Stimulated activated CD4-positive, alpha-beta T cell treated with anti-CD3 and anti-CD28 coated beads, Interleukin-12 subunit alpha, Interleukin-12 subunit beta, amount 100 ng/mL, for 24 hours (primary cell): ENCODE data around the gene MINDY4.
"Not testable (repeated sequence)": the region's sequence is repeated elsewhere in the genome, so short reads cannot be mapped to it uniquely, and the experiment has no call there.

Experiments used
- DNase-seq, 2 experiments: peaks; one replicate each; pipeline ENCODE4 v3.0.0-alpha.2; 2020; ENCODE audit warnings: low read depth in 2 of 2

Gene MINDY4

DNA sequence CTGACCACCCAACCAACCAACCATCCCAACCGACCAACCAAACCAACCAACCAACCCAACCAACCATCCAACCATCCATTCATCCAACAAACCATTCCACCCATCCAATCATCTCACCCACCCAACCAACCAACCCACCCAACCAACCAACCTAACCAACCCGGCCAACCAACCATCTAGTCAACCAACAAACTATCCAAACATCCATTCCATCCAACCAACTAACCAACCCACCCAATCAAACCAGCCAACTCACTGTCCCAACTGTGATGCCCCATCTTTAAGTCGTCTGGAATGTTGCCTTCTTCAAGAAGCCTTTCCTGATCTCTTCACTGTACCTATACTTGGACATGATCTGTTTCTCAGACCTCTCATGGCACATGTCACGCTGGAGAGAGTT, 31.6 kb downstream of the MINDY4 start:
- no peak for DNase-seq

DNA sequence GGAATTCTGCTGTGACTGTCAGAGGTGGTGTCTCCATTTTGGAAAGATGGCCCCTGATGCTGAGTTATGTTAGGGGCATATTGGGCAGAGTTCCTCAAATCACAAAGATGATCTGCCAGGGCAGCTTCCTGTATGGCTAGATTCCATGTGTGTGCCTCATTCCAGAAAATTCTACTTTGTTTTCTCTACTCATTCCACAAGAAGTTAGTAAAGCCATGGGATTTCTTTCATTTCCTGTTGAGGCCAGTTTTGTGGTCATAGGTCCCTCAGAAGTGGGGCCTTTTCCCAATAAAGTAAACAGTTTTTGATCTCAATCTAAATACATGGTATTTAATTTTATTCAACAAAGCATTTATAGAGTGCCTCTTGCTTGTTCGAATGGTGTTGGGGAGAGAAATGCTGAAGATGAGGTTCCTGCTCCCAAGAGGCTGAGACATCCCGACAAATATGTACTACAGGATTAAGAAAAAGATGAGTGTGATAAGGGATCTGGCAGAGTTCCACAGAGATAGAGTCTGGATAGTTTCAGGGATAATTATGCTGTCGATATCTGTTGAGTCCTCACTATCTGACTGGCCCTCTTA, 33.0 kb downstream of the MINDY4 start:
- no peak for DNase-seq

DNA sequence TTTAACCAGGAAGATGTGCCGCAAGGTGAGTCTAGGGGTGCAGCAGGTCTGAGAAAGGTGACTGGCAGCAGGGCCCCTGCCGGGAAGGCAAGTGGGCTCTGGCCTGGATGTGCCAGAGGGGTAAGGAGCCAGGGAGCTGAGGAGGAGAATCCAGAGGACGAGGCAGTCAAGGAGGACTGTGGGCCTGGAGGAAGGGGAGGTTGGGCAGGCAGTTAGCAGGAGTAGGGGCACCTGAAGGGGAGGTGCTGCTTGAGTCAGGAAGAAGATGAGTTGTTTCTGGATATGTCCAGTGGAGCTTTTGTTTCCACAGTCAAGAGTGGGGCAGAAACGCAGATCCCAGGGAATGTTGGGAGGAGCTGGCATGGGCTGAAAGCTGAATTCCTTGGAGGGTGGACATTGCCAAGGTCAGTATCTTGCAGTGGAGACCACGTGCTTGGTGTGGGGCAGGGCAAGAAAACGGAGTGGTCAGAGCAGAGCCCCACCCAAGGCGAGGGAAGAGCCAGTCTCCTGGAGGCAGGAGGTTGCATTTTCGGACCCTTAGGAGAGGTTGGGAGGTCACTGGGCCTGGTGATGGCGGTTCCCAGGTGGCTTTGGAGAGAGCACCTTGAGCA, 34.0 kb downstream of the MINDY4 start:
- DNase-seq = no peak

DNA sequence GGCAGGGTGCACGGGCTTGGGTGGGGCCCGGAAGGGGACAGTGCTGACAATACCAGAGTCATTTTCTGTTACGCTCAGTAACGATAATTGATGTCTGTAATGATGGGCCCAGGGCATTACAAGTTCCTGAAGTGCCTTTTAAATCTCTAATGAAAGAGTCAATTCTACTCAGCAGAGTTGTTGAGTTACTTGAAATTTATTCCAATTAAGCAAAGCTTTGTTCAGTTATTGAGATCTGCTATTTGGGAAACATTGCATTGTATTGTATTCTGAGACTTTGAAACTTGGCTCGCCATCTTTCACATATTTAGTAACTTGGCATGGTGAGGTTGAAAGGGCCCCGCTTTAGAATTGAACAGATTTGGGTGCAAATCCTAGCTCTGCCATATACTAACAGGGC, 34.7 kb downstream of the MINDY4 start:
- DNase-seq = no peak

DNA sequence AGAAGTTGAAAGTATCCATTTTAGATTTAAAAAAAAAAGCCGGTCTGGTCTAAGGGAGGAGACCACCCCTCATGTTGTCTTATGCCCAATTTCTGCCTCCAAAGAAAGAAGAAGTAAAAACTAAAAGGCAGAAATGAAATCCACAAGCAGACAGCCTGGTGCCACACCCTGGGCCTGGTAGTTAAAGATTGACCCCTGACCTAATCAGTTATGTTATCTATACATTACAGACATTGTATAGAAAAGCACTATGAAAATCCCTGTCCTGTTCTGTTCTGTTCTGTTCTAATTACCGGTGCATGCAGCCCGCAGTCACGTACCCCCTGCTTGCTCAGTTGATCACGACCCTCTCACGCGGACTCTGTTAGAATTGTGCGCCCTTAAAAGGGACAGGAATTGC, 36.3 kb downstream of the MINDY4 start:
- not testable (repeated sequence) for DNase-seq

DNA sequence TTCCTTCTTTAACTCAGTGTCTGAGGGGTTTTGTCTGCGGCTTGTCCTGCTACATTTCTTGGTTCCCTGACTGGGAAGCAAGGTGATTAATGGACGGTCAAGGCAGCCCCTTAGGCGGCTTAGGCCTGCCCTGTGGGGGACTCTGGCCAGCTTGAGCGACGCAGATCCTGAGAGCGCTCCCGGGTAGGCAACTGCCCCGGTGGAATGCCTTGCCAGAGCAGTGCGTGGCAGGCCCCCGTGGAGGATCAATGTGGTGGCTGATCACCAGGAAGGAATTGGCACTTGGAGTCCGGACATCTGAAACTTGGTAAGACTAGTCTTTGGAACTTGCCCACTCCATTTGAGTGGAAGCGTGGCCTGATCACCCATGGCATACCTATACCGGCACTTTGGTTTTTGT, 36.7 kb downstream of the MINDY4 start:
- not testable (repeated sequence) for DNase-seq

DNA sequence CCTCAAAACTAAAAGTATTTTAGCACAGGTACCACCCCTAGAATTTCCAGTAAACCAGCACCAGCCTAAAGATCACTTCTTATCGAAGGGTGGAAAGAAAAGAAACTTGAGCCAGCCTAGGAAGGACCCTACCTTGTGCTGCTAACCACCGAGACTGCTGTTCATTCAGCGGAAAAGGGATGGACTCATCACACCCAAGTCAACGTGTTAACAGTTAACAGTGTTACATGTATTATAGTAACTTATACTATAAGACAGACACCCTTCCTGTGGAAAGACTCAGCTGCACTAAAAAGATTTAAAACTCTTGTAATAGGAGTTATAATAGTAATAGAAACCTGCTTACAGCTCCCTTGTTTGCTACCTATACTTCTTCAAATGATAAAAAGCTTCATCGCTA, 39.8 kb downstream of the MINDY4 start:
- DNase-seq = no peak

DNA sequence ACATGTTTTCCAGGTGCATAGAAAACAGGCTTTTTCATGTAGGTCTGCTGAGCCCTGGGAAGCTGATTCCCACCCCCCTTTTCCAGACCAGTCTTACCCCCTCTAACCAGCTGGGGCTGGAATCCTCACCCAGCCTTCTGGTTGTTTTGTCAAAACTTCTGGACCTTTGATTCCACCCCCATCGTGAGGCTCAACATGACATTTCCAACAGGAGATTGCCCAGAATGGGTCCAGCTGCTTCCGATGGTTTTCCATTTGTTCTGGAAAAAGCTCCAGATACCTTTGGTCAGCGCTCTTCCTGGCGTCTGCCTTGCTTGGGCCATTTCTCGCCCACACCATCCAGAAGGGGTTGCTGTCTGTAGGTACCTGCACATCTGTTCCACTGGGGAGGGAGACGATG, 41.5 kb downstream of the MINDY4 start:
- no peak for DNase-seq

DNA sequence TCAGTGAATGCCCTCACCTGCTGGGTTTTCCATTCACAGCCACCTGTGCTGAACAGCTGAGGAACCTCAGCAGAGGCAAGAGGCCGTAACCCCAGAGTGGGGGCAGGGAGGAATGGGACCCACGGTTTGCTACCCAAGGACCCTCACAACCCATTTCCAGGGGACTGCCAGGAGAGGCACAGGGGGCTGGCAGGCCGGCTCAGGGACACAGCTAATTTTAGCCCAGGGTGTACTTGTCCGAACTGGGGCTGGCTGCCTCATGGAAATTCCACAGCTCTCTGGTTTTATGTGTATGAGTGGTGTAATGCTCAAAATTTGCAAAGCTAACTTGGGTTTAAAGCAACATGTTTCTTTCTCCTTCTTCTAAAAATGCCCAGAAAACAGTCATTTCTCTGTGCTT, 42.2 kb downstream of the MINDY4 start:
- no peak for DNase-seq

DNA sequence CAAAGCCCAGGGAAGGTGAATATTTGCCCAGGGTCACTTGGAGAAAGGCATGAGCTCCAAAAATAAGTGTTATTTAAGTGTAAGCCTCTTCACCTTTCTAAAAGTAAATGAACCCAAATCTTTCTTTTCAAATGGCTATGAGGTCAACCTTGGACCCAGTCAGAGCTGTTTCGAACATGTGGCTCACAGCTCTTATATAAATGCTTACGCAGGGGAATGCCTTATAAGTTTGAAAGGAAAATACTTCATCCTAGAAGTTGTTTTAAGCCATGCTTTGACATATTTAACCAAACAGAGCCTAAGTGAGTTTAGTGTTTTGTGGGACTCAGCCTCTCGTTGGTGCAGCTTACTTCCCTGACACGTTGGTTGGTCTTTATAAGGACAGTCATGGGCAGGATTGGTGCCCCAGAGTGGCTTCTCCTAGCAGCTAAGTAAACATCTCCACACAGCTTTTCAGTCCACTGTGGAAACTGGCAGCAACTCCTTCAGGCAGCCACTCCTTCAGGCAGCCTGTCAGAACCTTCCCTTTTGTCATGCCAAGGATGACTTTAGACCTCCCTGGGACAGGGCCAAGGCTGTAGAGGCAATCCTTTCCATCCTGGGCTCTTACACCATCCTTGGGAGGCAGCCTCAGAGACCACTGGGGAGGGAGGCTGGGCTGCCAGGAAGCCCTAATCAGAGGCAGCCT, 43.6 kb downstream of the MINDY4 start:
- DNase-seq = no peak

DNA sequence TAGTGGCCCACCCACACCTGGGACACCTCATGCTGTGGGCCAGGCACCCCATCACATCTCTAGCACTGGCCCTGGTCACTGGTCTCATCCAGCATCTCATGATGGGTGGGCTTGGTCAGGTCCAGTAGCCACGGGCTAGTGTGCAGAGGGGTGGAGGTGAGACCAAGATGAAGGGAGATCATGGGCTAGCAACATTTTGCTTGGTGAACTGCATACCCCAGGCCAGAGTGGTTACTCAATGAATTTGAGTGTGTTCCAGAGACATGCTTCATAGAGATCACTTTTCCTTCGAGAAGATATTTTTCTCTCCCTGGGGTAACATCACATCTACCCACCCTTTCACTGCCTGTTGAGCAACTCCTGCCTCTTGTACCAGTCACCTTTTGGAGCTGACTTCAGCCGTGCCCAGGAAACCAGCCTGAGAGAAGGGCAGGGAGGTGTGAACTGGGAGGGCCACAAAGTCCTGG, 44.2 kb downstream of the MINDY4 start:
- no peak for DNase-seq

DNA sequence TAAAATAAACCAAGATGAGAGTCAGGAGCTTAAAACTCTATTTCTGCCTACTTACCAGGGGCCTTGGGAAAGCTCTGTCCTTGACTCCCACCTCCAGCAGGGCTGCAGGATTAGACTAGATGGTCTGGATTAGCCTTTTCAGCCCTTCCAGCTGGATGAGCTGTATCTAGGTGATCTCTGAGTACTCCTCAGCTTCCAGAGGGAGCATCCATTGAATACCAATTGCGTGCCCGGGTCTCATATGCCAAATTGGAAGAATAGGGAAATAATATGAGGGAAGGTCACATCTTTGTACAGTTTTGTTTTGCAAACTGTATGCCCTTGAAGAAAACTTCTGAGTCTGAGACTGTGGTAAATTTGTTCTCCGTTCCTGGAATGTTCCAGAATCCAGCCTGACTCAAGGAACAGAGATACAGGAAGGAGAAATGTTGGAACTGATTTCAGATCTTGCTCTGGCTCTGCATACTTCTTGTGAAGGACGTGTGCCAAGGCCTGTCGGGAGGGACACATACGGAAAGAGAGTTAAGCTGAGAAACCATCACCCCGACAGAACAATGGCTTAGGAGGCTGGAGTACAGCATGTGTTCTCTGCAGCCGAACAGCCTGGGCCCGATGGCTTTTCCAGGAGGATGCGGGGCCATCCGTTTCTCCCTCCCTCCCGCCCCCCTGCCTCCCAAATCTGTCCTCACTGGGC, 44.9 kb downstream of the MINDY4 start:
- DNase-seq = no peak

DNA sequence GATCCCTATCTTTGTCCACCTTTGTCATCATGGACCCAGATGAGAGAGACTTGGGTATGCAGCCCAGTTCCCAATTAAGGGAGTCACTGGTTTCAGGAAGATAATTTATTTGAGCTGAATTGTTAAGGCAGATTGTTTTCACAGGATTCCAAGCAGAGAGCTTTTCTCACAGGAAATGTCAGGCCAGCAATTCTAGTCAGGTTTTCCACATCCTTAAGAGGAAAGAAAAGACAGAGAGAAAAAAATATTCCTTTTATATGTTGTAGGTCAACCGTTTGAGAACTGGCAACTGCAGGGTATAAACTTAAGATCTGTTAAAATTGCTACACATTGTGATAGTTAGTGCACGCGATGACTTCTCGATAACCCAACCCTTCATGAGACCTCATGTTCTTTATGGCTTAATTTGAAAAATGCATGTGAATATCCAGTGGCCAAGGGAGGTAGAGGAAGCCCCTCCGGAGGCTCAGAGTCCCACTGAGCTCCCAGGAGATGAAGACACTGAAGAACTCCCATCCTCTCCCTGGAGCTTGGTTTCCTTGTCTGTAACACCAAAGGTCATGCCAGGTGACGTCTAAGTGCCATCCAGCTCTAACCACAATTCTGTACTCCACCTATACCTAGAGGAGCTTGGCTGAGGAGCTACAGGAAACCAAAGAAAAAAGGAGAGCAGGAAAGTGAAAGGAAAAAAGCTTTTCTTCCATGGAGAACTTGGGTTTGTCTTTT, 45.6 kb downstream of the MINDY4 start:
- DNase-seq = no peak

DNA sequence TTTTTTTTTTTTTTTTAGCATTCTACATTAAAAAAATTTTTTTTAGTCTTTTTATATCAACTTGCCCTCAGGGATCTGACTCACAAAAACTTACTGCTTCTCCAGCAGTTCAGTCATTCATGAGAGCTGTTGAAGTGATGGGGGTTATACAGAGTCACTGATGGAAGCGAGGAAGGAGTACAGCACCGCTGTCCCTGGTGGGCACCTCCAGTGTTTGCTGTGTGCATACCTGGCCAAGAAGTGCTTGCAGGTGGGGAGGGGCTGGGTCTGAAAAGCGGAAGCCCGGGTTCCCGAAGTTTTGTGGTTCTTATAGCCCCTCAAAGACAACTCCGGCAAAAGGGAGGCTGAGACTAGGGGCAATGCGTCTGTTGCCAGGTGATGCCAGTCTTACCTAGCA, 46.2 kb downstream of the MINDY4 start:
- no peak for DNase-seq

DNA sequence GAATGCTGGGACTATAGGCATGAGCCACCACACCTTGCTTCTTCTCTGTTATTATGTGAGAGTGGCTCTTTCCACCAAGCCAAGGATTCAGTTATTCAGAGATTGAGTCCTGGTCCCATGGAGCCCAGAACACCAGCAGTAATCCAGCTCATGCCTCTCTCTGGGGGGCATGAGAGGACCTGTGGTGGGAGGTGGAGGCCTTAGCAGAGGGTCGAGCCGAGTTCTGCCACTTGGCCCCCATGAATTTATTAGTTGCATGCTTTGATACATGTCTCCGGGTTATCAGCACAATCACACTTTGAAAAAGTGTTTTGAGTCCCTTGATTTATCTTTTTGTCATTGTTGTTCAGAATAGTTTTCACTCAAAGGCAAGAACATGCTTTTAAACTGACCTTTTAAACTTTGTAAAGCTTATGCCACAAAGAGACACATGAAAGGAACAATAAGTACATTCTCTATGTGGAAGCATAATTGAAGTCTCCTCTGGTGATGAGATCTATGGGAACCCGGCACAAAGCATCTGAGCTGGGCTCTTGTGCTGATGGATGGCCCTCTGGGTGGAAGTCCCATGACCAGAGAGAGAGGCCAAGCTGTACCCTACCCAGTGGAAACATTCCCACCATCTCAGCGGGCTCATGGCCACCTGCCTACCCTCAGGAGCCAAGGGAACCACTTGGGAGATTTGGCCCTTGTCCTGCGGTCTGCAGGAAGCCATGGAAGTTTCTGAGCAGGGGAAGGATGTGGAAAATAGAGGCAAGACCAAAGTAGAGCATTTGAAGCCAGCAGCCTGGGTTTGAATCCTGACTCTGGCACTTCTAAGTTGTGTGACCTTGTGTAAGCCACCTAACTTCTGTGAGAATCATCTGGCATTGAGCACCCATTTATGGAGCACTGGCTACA, 53.9 kb downstream of the MINDY4 start:
- DNase-seq = no peak

DNA sequence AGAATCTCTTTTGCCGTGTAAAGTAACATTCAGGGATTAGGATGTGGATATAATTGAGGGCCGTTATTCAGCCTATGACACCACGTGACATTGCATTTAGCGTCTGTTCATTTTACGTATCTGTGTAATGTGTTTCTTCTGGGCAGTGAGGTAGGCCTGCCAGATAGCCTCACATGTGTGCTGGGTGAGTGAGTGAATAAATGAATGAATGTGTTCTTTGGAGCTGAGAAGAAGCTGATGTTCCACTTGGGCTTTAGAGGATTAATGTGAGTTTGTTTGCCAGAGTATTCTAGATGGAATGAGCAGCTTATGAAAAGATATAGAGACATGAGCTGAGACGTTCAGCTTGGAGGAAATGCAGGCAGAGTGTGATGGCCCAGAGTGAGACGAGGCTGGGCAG, 55.0 kb downstream of the MINDY4 start:
- no peak for DNase-seq

DNA sequence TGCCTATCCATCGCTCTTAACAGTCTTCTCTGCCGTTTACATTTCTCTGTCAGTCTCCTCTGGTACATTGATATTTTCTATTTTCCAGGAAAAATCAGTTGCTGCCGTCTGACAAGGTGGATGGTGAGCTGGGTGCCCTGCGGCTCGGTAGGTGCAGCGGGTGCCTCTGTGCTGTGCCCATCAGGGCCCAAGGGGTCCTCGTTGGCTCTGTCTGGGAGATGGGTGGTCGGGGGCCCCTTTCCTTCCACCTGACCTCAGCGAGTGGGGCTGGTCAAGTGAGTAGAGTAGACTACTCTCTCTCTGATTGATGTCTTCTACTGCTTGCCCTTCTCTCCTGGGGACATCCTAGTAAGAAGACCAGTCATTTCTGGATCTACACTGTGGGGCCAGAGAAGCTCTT, 57.4 kb downstream of the MINDY4 start:
- no peak for DNase-seq

DNA sequence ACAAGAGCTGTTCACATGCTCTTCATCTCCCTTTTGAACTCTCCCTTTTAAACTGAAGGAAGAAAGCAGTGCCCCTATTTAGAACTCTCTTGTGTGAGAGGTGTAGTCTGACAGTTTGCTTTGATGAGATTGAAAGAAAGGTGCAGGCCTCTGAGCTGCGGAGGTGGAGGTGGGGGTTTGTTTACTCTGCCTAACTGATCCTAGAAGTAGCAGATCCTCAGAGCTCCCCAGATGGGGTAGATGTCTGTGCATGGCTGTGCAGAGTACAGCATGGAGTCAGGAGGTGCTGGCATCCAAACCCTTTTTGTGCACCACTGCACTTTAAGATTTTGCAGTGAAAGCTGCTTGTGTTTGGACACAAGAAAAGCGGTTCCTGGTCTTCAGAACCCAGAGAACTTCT, 58.3 kb downstream of the MINDY4 start:
- DNase-seq = no peak

DNA sequence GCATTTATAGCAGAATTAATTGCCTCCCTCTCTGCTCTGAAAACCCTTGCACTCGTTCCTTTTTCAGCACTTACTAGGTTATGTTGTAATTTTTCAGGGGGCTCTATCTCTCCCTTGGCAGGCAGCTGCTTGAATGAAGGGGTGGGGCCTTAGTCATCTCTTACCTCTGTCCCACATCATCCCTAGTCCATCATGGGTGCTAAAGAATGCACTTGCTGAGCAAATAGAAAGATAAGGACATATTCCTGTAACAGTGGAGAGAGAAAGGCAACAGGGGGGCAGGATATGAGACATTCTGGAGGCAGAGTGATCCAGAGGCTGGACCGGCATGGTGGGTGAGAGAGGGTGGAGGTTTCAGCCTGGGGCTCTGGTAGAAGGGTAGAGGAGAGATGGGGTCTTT, 60.0 kb downstream of the MINDY4 start:
- no peak for DNase-seq

DNA sequence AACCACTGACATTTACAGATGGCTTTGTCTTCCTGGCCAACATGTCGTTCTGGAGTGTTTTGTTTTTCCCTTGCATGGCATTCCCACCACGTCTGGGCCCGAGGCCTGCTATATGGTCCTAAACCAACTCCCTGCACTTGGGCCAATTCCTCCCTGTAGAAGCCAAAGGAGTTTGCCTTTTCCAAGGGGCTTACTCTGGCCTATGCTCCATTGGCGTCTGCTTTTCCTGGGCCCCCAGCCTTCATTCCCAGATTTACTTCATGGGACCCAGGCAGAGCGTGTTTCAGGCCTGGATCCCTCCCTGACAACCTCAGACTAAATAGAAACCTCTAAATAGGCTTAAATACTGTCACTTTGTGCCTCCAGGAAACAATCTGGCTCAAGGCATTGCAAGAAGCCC, 60.7 kb downstream of the MINDY4 start:
- no peak for DNase-seq

DNA sequence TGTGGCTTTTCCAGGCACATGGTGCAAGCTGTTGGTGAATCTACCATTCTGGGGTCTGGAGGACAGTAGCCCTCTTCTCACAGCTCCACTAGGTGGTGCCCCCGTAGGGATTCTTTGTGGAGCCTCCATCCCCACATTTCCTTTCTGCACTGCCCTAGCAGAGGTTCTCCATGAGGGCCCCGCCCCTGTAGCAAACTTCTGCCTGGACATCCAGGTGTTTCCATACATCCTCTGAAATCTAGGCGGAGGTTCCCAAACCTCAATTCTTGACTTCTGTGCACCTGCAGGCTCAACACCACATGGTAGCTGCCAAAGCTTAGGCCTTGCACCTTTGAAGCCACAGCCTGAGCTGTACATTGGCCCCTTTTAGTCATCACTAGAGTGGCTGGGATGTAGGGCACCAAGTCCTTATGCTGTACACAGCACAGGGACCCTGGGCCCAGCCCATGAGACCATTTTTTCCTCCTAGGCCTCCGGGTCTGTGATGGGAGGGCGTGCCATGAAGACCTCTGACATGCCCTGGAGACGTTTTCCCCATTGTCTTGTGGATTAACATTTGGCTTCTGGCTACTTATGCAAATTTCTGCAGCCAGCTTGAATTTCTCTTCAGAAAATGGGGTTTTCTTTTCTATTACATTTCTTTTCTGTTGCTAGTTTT, 62.9 kb downstream of the MINDY4 start:
- not testable (repeated sequence) for DNase-seq
